ENCODE results near the gene MED23. TPM values are rescaled to one million over a fixed set of nuclear protein-coding genes. Genes with fewer than 3 reads are reported as not detected.

Gene MED23
- polyA plus RNA-seq, 3 donors = 4.5 to 21.9 (median 7.9) TPM

- no peak overlapping the region for H3K27ac Mint-ChIP-seq
- peaks cover 0 to 2% (median 1%) of the 10 kb centered on the region in 3 donors for H3K27me3 Mint-ChIP-seq (ENCODE audit: low read depth in 3 of 3)
- no peak overlapping the region for H3K4me2 ChIP-seq (replicated peaks; ENCODE audit: extremely low read depth, low read length, poor library complexity, severe bottlenecking)
- no CpG with 5 or more reads among the region's 2 CpGs for WGBS (ENCODE audit: insufficient coverage)
- DNase-seq = no peak
- no peaks in the 10 kb centered on the region for H3K36me3 ChIP-seq (replicated peaks in 1 of 2; ENCODE audit: control insufficient read depth in 1 of 2, insufficient read depth in 2 of 2, low read length in 2 of 2)
- peaks cover 0 to 2% (median 0%) of the 10 kb centered on the region in 7 donors for H3K9me3 Mint-ChIP-seq
- no peak overlapping the region for H3K27ac ChIP-seq (ENCODE audit: low read depth in 1 of 2, low read length in 2 of 2)
- no peaks in the 10 kb centered on the region for H3K9me3 ChIP-seq (replicated peaks in 1 of 2; ENCODE audit: control insufficient read depth in 1 of 2, insufficient read depth in 1 of 2, low read length in 2 of 2)
- H2AFZ ChIP-seq (ENCODE audit: insufficient read depth, low read depth, low read length, poor library complexity, severe bottlenecking) = no peak overlapping the region
- H4K20me1 ChIP-seq (ENCODE audit: insufficient read depth, low read length) = no peaks in the 10 kb centered on the region
- H3K36me3 Mint-ChIP-seq = no peaks in the 10 kb centered on the region
- H3K4me3 ChIP-seq (replicated peaks in 1 of 3; ENCODE audit: low read depth in 2 of 3, low read length in 3 of 3) = no peak overlapping the region
- no peaks in the 10 kb centered on the region for H3K4me1 ChIP-seq (ENCODE audit: control insufficient read depth in 1 of 2, insufficient read depth in 2 of 2, low read length in 2 of 2)
- no peak for TF ChIP-seq CTCF (IDR thresholded peaks at IDR 0.05)
- no peak overlapping the region for H3K4me3 Mint-ChIP-seq
- no peaks in the 10 kb centered on the region for H3K79me2 ChIP-seq (ENCODE audit: insufficient read depth, low read length)
- intact Hi-C loops (cut with micrococcal nuclease) = no loop called here
- H3K4me1 Mint-ChIP-seq = peaks cover 4% of the 10 kb centered on the region
- no peaks in the 10 kb centered on the region for H3K27me3 ChIP-seq (ENCODE audit: control insufficient read depth in 2 of 2, insufficient read depth in 2 of 2, low read length in 2 of 2)
- no peak overlapping the region for H3K9ac ChIP-seq (ENCODE audit: insufficient read depth, low read length, poor library complexity, severe bottlenecking)
Observed at GRCh38 chr6:131663578-131664165, 35.6 kb upstream of the MED23 start.

GRCh38 chr6:131660195-131660594 lies 32.2 kb upstream of the MED23 start:
- Mint-ChIP-seq H3K36me3 (no peaks in the 10 kb centered on the region), H3K27me3 (ENCODE audit: low read depth in 3 of 3) (peaks cover 0 to 3% (median 0%) of the 10 kb centered on the region in 3 donors), H3K9me3 (peaks cover 0 to 2% (median 0%) of the 10 kb centered on the region in 7 donors), H3K4me1 (peaks cover 4% of the 10 kb centered on the region), H3K4me3 (no peak overlapping the region), H3K27ac (peak overlapping the region in 1 of 7 donors; percentile 31)
- TF ChIP-seq CTCF (IDR thresholded peaks at IDR 0.05) = no peak
- Histone ChIP-seq H2AFZ (ENCODE audit: insufficient read depth, low read depth, low read length, poor library complexity, severe bottlenecking) (no peak overlapping the region), H3K79me2 (ENCODE audit: insufficient read depth, low read length) (no peaks in the 10 kb centered on the region), H3K4me2 (replicated peaks; ENCODE audit: extremely low read depth, low read length, poor library complexity, severe bottlenecking) (no peak overlapping the region), H3K9ac (ENCODE audit: insufficient read depth, low read length, poor library complexity, severe bottlenecking) (no peak overlapping the region), H3K4me1 (ENCODE audit: control insufficient read depth in 1 of 2, insufficient read depth in 2 of 2, low read length in 2 of 2) (no peaks in the 10 kb centered on the region), H3K36me3 (replicated peaks in 1 of 2; ENCODE audit: control insufficient read depth in 1 of 2, insufficient read depth in 2 of 2, low read length in 2 of 2) (no peaks in the 10 kb centered on the region), H3K27ac (ENCODE audit: low read depth in 1 of 2, low read length in 2 of 2) (no peak overlapping the region), H3K4me3 (replicated peaks in 1 of 3; ENCODE audit: low read depth in 2 of 3, low read length in 3 of 3) (no peak overlapping the region), H4K20me1 (ENCODE audit: insufficient read depth, low read length) (no peaks in the 10 kb centered on the region), H3K27me3 (ENCODE audit: control insufficient read depth in 2 of 2, insufficient read depth in 2 of 2, low read length in 2 of 2) (no peaks in the 10 kb centered on the region), H3K9me3 (replicated peaks in 1 of 2; ENCODE audit: control insufficient read depth in 1 of 2, insufficient read depth in 1 of 2, low read length in 2 of 2) (no peaks in the 10 kb centered on the region)
- DNase-seq = peak; percentile 0 to 41 (median 2)
- WGBS (ENCODE audit: insufficient coverage) = 10% methylated on average over 1 of the region's 1 CpG
- intact Hi-C loops (cut with micrococcal nuclease) = no loop called here
